Muscle of back (tissue), 13 donors: Measurements from ENCODE around the gene LRRC4. TPM values are rescaled to one million over a fixed set of nuclear protein-coding genes. Genes with fewer than 3 reads are reported as not detected.
A peak's percentile ranks its signal among the peaks of the same experiment; 100 is the strongest.

Experiments used
- DNase-seq, 3 donors: peaks; one replicate each; pipeline versions ENCODE4 v3.0.0 to v3.0.0-alpha.2; 2013
- long read RNA-seq, 9 donors: transcript quantifications; one replicate each; lab custom pipeline, GENCODE V29; 2026
- polyA plus RNA-seq, 10 donors: library from polyadenylated mRNA; unstranded; fragments of 120-200 nt; gene quantifications; one replicate each; pipeline ENCODE4 v1.2.1, GENCODE V29; 2013; ENCODE audit not compliant: insufficient read length in 10 of 10

LRRC4 gene, protein sequence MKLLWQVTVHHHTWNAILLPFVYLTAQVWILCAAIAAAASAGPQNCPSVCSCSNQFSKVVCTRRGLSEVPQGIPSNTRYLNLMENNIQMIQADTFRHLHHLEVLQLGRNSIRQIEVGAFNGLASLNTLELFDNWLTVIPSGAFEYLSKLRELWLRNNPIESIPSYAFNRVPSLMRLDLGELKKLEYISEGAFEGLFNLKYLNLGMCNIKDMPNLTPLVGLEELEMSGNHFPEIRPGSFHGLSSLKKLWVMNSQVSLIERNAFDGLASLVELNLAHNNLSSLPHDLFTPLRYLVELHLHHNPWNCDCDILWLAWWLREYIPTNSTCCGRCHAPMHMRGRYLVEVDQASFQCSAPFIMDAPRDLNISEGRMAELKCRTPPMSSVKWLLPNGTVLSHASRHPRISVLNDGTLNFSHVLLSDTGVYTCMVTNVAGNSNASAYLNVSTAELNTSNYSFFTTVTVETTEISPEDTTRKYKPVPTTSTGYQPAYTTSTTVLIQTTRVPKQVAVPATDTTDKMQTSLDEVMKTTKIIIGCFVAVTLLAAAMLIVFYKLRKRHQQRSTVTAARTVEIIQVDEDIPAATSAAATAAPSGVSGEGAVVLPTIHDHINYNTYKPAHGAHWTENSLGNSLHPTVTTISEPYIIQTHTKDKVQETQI
- 1 to 10 TPM; 2.5 to 6.7 (median 3.2) TPM for polyA plus RNA-seq
- long read RNA-seq, donor 1, partial matches to known transcripts = 106 of 116 reads
- long read RNA-seq, donor 1, other reads (novel, unspliced or antisense) = 9 of 116 reads
- long read RNA-seq, donor 2 = 0 reads
- long read RNA-seq, donor 3 = 0 reads
- long read RNA-seq, donor 4 = 0 reads
- long read RNA-seq, donor 5, partial matches to known transcripts = 0 of 2 reads
- long read RNA-seq, donor 5, other reads (novel, unspliced or antisense) = 0 of 2 reads
- long read RNA-seq, donor 6, partial matches to known transcripts = 171 of 191 reads
- long read RNA-seq, donor 6, other reads (novel, unspliced or antisense) = 20 of 191 reads
- long read RNA-seq, donor 7, partial matches to known transcripts = 0 of 1 reads
- long read RNA-seq, donor 7, other reads (novel, unspliced or antisense) = 0 of 1 reads
- long read RNA-seq, donor 8, partial matches to known transcripts = 0 of 1 reads
- long read RNA-seq, donor 8, other reads (novel, unspliced or antisense) = 0 of 1 reads
- long read RNA-seq, donor 9 = 0 reads

DNA sequence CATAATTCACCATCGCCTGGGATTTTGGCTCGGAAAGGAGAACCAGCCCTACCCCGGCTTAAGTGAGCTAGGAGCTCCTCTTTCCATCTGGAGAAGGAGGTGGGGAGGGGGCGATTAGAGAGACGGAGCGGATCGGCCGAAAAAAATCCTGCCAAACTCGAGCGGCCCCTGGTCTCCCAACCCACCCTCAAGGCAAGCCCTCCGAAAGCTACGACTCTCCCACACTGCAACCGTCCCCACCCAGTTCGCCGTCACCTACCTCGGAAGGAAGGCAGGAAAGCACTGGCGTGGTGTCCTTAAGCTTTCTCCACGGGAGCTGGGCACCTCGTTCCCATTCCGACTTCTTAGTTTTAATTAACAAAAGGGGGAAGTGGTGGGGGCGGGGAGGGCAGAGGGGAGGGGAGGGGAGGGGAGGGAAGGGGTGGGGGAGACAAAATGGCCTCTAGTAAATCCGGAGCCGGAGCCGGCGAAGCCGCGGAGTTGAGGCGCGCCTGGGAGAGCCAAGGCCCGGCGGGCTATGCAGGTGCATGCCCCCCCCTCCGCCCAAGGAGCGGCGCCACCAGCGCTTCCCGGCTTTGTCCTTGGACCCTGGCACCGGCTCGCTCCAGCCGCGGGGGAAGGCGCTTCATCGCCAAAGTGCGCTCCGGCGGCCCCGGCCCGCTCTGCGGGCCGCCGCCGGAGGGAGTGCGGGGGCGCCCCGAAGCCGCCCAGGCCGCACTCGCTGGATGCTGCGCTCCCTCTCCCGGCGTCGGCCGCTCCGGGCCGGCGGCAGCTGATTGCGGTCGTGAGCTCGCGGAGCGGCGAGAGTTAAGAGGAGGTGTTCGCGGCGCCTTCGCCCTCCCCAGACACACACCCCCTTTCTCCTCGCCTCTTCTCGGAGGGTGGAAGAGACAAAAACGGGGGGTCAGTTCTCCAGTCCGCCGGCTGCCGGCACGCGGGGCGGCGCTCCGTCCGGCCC is at the start of gene LRRC4:
TSS of gene LRRC4 (minus strand) at position 784 of the 958 bp plus-strand sequence. CDS start 797 bp downstream, outside the sequence.
- DNase-seq = peak in 2 of 3 donors; percentile 49 to 77

DNA sequence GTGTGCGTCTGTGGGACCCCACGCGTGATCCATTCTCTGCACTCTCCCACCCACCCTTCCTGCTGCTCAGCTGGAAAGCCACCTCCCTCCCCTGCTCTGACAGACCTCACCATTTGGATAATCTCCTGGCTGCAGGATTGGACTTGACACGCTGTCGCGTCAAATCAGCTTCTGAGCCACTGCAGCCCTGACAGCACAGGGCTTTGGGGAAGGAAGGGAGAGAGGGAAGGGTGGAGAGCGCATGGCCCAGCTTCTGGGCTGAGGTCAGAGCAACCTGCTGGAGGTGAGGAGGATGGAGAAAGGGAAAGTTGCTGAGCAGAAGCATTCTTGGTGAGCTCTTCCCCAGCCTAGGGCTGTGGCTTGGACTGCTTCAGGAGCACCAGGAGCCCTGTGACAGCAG is 48.9 kb upstream of the LRRC4 start:
- DNase-seq = no peak

DNA sequence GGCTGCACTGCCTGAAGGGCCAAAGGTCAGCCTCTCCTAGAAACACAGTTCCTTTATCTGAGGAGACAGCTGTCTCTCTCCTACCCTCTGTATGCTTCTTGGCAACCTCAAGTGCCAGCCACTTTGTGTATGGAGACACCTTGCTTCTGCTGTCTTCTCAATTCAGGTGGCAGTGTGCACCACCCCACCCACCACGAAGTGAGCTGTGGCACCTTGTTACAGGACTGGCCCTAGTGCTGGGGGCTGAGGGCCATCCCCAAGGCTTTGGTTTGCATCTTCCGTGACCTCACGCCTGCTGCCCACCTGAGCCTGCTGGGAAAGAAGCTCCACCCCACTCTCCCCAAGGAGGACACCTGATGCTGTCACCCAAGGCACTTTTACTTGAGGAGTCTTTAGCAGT is 47.1 kb upstream of the LRRC4 start:
- DNase-seq = no peak

DNA sequence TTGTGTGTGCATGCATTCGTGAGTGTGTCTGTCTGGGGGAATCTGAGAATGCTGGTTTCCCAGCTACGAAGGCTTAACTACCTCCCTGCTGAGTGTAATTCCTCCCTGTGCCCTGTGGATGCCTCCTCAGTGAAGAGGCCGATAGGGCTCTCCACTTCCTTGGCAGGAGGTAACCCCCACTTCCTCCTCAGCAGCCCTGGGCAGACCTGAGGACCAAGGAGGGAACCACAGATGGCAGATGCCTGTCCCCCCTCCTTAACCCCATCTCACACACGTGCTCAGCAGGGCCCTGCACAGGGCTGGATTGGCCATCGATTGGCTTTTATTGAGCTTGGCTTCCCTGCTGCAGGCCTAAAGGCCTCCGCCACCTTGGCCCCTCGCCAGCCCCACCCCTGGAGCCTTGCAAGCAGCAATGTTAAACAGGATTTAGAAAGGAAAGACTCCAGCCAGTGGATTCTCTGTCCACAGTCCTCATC is 45.6 kb upstream of the LRRC4 start:
- DNase-seq = peak in 2 of 3 donors; percentile 62 to 83

DNA sequence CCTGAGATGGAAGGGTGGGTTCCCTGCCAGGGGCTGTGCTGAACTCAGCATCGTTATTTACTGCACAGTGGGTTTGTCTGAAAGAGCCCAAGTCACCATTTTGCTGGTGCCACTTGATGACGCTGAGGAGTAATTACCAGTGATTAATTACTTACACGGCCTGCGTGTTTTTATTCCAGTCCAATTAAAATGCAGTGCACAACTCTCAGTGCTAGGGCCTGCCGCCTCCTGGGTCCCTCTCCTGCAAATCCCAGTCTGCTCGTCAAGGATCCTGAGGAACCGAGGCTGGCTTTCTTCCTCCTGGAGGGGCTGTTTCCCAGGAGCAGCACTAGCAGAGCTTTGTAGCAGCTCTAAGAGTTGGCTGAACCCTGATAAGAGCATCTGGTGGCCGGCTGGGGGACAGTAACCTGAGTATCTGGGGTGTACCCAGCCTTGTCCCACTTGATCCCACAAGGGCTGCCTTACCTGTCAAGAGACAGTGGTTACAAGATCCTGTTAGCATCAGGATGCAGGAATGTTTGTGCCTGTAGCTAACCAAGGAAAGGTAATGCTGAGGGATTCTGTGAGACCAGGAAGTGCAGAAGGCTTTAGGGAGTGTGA is 45.1 kb upstream of the LRRC4 start:
- no peak for DNase-seq

DNA sequence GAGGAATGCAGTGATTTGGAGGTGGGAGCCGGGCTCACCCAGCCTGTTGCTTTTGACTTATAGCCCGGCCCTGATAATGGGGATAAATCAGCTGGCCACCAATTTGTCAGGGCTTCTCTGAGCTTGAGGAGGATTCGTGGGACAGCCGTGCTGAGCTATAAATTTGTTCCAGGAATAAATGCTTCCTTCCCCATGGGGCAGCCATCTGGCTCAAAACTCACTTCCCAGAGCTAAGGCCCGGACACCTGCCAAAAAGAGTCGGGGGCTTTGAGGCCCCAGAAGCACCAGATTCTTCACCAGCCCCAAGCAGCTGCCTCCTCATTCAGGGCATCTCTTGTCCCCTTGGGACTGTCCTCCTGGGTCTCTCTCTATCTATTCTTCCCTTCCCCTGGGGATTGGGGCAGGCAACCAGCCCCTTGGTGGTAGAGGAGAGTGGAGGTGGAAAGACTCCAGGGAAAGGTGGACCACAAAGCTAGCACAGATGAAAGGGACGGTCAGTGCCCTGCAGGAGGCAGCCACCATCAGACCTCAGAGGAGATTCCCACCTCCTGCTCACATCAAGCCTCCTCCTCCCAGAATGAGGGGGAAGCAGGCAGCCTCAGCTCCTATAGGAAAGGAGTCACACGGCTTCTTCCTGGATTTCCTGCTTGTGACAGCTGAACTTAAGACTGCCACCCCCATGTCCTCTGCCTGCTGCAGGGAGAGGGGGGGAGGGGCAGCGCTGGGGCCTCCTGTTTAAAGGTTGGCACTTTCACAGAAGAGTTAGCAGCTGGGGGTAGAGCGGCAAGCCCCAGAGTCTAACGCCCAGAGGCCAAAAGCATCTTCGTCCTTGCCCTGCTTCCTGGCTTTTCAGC is 44.2 kb upstream of the LRRC4 start:
- peak in 2 of 3 donors; percentile 22 to 51 for DNase-seq

DNA sequence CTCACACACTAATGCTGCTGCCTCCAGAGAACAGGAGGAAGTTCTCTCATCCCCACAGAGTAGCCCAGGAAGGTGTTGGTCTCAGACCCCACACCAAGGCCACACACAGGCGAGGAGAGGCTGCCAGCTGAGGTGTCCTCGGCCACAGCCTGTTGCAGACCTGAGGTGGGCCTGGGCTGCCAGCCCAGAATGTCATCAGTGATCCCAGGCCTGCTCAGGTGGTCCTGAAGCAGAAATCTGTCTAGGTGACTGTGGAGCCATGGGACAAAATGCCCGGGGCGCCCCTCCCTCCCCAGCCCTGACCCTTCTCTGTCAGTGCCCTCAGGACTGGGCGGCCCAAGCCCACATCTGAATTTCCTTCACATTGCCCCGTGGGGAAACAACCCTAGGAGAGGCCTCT is 43.5 kb upstream of the LRRC4 start:
- DNase-seq = no peak

DNA sequence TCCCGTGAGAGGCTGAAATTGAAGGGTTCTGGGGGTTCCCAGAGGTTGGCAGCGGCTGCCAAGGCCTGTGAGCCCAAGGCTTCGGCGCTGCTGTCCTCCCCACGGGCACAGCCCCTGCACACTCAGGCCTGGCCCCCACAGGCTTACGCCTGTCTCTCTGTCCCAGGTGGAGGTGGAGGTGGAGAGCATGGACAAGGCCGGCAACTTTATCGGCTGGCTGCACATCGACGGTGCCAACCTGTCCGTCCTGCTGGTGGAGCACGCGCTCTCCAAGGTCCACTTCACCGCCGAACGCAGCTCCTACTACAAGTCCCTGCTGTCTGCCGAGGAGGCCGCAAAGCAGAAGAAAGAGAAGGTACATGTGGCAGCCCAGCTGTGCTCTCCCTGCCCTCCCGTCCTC is 43.1 kb upstream of the LRRC4 start:
- no peak for DNase-seq

DNA sequence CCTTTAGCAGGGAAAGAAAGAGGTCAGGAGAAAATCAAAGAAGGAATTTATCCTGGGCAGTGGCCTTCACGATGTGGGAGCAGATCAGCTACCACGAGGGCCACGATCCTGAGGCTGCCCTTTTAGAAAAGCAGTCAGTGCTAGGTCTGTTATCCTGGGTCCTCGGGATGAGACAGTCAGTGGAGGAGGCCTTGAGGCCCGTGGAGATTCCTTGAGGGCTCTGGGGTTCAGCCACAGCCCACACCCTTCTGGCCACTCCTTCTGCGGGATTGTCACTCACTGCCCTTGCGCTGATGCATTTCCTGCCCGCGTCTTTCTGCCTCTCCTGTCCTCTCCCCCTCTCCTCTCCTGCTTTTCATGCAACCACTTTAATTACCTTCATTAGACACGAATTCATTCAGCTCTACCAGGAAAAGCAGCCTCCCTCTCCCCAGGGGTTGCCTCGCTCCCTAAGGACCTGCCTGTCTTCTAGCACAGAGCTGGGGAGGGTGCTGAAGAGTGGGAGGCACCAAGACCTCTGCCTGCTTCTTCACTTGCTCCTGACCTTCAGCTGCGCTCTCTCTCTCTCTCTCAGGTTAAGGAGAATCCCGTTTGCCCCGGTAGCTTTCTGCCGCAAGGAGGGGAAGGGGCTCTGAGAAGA is 42.6 kb upstream of the LRRC4 start:
- DNase-seq = no peak

DNA sequence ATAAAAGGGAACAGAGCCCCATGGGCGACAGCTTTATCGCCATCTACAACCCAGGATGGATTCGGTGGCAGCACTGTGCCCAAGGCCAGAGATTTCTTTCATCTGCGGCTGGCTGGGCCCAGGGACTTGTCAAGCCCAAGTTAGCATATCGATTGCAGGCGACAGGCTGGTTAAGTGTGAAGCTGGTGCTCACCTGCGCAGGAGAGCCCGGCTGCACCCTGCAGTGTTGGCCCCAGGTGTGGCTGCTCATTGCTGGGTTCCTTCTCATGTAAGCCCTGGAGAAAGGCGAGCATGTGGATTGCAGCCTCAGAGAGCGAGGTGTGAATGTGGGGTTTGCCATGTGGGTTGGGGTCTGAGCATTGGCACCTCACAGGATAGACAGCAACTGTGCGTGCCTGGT is 40.6 kb upstream of the LRRC4 start:
- no peak for DNase-seq

DNA sequence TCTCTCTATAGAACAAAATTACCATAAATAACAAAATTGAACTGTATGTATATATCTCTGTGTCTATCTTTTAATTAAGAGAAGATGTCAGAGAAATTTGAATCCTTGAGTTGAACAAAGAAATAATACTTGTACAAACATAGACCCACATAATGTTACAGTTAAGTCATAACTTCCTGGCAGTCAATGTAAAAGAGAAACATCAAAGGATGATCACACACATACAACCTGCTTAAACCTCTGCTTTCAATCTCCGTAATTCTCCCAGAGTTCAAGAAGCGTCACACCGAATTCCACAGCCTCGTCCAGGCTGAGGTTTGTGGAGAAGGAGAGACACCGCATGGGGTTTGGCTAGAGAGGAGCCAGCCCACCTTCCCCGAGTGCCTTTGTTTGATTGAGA is 40.1 kb upstream of the LRRC4 start:
- DNase-seq = no peak

DNA sequence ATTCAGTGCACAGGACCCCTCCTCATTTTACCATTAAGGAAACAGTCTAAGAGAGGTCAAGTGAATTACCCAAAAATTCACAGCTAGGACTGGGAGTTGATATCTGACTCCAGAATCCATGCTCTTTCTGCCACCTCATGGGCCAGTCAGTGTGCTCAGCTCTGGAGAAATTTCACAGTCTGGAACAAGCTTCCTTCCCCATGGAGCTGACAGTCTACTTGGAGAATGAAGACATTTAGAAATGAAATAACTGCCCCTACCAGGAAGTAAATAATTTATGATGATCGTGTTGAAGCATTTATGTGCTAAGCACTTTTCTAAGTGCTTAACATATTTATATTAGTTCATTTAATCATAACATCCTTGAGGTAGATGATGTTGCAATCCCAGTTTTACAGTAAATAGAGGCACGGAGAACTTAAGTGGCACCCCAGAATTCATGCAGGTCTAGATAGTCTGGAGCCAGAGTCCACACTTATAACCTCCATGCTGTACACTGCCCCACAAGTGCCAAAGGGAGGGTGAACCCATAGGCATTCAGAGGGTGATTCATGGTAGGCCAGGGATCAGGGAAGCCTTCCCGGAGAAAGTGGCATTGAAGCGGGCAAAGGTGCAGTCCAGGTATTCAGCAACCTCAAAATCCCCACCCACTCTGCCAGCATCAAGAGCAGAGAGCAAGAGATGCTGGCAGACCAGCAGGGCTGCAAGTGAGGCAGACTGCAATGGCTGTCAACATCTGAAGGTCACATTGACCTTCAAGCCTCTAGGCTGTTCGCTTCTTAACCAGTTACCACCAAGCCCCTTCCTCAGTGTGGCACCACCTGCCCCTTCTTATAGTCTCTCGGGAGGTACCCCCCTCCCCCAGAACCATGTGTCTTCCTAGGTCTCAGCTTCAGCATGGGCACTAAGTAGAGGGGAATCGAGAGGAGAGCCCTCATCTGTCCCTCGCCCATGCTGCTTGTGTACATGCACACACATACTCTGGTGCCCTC is 38.4 kb upstream of the LRRC4 start:
- DNase-seq = no peak

DNA sequence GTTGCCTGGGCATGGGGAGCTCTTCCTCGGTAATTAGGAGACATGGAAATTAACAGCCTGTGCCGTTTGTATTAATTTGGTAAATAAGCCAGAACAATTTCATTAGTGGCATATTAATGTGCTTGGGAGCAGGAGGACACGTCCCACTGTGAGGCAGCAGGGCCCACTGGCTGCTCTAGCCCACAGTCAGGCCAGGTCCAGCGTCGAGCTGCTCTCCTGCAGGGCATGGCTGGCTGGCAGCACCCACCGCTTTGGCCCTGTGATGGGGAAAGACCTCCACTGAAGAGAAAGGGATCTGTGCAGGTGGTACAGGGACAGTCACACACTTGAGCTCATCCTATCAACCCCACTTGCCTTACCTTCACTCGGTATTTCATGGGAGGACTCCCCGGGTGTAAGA is 37.5 kb upstream of the LRRC4 start:
- DNase-seq = no peak

DNA sequence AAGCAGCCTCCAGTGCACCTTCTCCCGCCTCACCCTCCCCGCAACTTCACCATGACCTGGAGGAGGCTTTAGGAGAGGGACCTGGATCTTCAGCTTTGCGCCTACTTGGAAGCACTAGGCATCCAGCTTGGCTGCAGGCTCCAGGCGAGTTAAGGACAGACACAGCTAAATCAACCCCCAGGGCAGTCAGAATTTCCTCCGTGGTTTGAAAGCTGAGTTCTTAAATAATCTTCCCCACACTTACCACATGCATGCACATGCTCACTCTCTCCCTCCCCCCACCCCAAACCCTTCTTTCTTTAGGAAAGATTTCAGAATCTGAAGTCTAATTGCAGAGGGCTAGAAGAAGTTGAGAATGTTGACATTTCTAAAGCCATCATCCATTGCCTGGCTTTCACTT is 36.7 kb upstream of the LRRC4 start:
- no peak for DNase-seq

DNA sequence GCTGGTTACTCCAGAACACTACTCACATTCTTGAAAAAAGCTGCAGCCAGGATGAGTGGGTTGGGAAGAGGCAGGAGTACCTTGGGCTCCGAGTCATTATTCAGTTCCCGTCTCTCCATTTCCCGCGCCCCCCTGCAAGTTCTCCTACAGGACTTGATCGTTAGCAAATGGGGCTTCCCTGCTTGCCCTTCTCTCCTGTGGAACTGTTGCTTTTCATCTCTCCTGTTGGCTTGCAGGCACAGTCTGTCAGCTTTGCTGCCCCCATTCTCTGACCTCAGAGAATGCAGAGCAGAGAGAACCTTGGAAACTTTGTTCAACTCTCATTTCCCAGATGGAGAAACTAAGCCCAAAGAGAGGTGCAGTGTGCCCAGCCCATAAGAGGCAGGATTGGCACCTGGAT is 35.6 kb upstream of the LRRC4 start:
- DNase-seq = no peak

DNA sequence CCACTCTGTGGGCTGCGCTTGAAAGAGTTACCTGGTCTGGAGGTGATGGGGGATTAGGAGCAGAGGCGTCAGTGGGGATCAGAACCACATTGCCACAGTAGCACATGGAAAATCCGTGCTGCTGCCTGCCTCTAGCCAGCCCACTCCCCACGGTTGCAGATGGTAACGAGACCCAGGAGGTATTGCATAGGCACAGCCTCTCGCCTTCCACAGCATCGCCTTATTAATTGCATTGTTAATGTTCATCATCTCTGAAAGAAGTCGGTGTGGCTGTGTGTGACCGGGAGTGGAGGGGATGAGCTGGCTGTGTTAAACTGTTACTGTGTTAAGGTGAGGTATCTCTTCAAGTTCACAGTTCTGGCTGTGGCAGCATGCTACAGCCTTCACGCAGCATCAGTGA is 35.2 kb upstream of the LRRC4 start:
- DNase-seq = no peak

DNA sequence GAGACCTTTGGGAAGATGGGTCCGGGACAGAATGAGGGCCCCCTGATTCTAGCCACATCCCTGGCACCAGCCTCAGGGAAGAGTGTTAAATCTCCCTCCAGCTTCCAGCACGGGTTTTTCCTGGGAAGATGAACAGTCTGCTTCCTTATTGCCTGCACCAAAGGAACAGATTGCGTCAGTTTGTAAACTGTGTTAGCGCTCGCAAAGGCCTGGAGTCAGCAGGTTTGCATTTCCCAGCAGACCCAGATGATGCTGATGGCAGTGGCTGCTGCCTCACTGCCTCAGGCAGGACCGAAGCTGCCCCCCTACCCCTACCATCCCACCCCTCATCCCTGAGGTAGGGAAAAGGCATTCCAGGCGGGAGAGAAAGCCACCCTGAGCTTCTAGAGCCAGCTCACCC is 34.6 kb upstream of the LRRC4 start:
- no peak for DNase-seq

DNA sequence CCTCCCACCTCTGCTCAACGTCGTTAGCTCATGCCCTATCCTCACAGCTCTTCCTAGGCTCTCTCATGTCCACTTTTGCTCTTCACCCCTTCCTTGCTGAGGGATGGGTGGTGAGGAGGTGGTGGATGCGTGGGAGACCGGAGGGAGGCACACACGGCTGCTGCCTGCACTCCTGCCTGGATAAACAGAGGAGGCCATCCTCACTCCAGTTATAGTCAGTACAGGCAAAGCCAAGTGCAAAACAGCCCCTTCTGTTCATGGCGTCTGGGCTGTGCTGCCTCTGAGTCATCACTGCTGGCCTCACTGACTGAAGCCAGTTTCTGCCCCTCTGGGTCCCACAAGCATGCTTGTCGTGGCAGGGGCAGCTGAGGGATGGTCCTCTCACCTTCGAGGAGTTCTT is 31.9 kb upstream of the LRRC4 start:
- no peak for DNase-seq
